GM19043 (cell line): ENCODE data around the gene OR11G2.
"Not testable (repeated sequence)": the region's sequence is repeated elsewhere in the genome, so short reads cannot be mapped to it uniquely, and the experiment has no call there.

Source experiments
- ATAC-seq: cut with Tn5 transposase; IDR thresholded peaks from one replicate; pipeline ENCODE4 v1.9.1; 2021; ENCODE audit warnings: low read depth; ENCODE audit not compliant: unreplicated experiment

The OR11G2 gene, protein sequence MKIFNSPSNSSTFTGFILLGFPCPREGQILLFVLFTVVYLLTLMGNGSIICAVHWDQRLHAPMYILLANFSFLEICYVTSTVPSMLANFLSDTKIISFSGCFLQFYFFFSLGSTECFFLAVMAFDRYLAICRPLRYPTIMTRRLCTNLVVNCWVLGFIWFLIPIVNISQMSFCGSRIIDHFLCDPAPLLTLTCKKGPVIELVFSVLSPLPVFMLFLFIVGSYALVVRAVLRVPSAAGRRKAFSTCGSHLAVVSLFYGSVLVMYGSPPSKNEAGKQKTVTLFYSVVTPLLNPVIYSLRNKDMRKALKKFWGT

DNA sequence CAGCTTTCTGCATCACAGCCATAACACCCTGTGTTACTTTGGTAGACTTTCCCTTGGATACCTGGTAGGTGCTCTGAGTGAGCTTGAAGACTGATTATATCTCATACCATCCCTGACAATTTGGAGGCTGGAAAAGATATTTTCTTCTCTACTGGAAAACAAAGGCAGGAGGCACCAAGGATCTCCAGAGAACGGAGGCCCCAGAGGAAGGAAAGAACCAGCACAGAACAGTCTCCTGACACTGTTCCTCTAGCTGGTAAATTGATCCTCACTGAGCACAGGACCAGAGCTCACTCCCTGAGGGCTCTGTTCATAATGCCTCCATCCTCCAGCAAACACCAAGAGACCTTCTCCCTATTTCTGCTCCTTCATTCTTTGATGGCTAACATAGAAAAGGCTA, at the start of gene OR11G2:
TSS of gene OR11G2 (plus strand) at position 301 of the 400 bp plus-strand sequence. CDS start 6,542 bp downstream, outside the sequence.
- no peak for ATAC-seq

DNA sequence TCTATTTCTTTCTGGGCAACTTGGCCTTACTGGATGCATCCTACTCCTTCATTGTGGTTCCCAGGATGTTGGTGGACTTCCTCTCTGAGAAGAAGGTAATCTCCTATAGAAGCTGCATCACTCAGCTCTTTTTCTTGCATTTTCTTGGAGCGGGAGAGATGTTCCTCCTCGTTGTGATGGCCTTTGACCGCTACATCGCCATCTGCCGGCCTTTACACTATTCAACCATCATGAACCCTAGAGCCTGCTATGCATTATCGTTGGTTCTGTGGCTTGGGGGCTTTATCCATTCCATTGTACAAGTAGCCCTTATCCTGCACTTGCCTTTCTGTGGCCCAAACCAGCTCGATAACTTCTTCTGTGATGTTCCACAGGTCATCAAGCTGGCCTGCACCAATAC, 46.8 kb upstream of the OR11G2 start:
- no peak for ATAC-seq

DNA sequence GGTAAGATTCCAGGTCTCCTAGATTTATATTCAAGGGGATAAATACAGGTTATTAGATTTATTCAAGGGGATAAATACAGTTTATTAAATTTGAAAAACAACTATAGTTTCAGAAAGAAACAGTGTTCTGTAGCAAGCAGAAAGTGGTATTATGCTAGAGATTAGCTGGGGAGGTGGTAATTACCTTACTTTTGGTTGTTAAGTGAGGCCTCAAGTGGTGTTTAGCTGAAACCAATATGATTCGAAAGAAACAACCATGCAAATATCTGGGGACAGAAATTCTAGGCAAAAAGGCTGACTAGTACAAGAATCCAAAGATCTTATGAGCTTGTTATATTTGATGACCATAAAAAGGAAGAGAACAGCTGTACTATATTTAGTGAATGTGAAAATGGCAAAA, 45.9 kb upstream of the OR11G2 start:
- no peak for ATAC-seq

DNA sequence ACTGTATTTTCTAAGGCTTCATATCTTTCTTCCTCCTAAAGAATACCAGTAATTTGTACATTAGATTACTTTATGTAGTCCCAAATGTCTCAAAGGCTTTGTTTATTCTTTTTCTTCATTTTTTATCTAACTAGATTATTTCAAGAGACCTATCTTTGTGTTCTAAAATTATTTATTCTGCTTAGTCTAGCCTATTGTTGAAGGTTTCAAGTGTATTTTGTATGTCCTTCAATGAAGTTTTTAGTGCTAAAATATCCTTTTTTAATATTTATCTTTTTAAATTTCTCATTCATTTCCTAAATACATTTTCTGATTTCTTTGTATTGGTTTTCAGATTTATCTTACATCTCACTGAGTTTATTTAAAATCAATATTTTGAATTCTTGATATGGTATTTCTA, 26.2 kb upstream of the OR11G2 start:
- no peak for ATAC-seq

DNA sequence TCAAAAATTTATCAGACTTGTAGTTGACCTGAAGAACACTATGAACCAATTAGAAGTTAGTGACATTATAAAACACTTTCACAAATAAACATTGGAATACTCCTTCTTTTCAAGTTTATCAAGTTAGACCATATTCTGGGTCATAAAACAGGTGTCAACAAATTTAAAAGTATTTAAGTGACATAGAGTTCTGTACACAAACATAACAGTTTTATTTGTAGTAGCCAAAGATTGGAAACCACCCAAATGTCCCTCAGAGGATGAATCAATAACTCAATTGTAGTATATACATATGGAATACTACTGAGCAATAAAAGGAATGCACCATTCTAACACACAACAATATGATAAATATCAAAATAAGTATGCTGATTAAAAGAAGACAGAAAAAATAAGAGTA, 23.6 kb upstream of the OR11G2 start:
- ATAC-seq = no peak

DNA sequence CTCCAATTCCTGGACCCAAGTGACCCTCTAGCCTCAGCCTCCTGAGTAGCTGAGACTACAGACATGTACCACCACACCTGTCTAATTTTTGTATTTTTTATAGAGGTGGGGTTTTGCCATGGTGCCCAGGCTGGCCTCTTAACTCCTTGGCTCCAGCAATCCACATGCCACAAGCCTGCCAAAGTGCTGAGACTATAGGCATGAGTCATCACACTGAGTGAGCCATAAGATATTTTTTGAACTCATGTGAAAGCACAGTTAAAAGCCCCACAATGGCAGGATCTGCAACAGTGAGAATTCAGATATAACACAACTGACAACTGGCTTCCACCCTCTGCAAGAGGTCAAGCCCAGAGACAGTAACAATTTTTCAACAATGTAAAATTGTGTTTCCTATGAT, 20.8 kb upstream of the OR11G2 start:
- not testable (repeated sequence) for ATAC-seq

DNA sequence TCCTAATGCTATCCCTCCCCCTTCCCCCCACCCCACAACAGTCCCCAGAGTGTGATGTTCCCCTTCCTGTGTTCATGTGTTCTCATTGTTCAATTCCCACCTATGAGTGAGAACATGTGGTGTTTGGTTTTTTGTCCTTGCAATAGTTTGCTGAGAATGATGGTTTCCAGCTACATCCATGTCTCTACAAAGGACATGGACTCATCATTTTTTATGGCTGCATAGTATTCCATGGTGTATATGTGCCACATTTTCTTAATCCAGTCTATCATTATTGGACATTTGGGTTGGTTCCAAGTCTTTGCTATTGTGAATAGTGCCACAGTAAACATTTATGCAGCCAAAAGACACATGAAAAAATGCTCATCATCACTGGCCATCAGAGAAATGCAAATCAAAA, 16.5 kb upstream of the OR11G2 start:
- not testable (repeated sequence) for ATAC-seq

DNA sequence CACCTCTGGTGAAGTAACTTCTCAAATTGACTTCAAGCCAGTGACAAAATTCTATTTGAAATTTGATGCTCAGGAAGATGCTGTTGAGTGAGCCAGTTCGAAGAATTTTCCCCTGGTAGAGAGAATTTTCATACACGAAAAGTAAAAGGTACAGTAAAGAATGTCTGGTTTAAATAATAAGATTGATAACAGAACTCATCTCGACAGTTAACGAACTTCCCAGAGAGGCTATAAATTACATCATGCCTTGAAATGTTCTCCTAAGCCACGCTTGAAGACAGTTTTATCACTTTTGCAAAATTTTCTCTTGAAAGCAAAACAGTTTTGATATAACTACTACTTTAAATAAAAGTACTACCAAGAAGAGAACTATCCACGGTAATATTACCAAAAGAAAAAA, 14.4 kb upstream of the OR11G2 start:
- no peak for ATAC-seq

DNA sequence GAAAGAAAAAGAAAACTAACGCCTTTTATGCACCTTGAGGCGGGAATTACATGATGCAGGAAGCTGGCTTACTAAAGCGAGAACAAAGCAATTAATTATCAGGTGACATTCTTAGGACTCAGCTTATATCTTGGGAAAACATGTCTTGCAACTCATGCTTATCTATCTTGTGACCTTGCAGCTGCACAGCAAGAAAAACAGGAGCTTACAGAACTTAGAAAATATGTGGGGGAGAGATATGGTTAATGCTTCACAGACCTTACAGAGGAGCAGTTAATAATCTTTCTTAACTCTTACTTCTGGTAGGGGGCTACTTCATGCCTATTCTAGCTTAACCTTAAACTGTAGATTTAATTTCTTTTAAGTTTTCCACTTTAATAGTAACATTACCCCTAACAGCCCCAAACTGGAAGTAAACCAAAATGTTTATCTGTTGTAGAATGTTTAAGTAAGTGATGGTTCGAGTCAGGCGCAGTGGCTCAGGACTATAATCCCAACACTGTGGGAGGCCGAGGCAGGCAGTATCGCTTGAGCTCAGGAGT, 13.2 kb upstream of the OR11G2 start:
- ATAC-seq = no peak

DNA sequence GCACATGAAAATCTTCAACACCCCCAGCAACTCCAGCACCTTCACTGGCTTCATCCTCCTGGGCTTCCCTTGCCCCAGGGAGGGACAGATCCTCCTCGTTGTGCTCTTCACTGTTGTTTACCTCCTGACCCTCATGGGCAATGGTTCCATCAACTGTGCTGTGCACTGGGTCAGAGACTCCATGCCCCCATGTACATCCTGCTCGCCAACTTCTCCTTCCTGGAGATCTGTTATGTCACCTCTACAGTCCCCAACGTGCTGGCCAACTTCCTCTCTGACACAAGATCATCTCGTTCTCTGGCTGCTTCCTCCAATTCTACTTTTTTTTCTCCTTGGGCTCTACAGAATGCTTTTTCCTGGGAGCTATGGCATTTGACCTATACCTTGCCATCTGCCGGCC, 11.5 kb upstream of the OR11G2 start:
- ATAC-seq = no peak

DNA sequence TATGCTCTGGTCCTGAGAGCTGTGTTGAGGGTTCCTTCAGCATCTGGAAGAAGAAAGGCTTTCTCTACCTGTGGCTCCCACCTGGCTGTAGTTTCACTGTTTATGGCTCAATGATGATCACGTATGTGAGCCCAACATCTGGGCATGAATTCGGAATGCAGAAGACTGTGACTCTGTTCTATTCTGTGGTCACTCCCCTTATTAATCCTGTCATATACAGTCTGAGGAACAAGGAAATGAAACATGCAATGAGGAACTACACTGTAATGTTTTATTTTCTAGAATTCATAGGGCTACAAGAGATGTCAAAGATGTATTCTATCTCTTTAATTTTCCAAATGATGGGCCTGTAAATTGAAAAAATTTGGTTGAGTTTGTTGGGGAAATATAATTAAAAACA, 10.8 kb upstream of the OR11G2 start:
- ATAC-seq = no peak

DNA sequence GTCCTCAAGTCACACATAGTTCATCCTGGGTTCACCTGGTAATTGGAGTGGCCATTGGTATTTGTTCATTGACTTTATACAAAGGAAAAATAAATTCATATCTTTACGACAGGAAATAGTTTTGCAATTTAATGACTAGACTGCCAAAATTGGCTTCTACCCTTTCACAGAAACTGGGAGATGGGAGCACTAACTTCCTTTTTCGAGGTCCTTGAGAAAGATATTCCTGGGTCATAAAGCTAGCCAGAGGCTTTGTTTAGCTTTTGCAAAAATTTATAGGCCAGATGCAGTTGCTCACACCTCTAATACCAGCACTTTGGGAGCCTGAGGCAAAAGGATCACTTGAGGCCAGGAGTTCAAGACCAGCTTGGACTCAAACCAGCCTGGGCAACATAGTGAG, 10.2 kb upstream of the OR11G2 start:
- no peak for ATAC-seq

DNA sequence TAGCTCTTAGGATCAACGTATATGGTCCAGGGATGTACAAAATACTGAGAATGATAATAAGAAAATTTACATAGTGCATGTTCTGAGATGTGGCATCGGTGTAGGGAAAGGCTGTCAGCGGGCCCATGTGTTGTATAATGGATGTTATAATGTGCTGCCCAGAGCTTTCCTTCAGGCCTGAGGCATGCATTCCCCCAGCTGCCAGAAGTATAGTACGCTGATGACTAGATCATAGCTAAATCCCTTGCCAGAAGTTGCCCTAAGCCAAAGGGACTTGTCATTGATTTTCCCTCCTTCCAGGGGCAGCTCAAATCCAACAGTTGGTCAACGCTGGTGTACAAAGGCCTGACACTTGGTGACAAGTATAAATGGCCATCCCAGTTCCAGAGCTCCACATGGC, 6.5 kb upstream of the OR11G2 start:
- no peak for ATAC-seq

DNA sequence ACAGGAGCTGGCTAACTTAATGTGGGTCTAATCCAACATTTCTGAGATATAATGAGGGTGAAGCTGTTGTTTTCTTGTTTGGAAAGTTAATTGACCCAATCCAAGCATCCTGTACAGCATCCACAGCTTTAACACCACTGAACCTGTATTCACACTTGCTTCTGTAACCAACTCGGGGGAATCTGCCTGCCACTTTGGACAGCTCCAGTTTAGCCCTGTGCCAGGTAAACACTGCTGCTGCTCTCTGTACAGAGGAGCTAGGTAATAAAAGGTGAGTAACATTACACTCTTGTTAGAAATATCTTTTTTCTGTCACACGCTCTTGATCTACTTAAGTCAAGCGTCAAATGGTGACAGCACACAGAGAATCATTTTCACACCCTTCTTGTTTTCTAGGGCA, 700 bp downstream of the OR11G2 start:
- no peak for ATAC-seq

DNA sequence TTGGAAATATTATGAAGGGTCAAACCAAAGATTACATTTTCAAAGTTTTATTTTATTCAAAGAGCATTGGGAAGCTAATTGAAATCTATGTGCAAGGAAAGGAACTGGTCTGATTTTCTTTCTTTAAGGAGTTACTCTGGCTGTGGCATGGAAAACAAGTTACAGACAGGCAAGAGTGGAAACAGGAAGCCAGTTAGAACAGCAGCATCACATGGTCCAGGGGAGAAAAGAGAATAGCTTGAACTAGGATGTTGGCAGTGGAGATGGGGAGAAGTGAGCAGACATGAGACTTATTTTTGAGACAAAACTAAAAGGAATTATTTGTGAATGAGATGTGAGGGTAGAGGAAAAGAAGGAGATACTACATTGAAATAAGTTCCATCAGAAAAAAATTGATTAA, 3.4 kb downstream of the OR11G2 start:
- ATAC-seq = no peak

DNA sequence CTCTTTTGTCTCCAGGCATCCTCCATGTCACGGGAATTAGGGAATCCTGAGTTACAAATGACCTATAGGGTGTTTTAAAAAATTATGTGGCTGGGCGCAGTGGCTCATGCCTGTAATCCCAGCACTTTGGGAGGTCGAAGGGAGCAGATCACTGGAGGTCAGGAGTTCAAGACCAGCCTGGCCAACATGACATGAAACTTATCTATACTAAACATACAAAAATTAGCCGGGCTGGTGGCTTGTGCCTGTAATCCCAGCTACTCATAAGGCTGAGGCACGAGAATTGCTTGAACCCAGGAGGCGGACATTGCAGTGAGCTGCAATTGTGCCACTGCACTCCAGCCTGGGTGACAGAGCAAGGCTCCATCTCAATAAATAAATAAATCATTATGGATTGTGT, 4.5 kb downstream of the OR11G2 start:
- not testable (repeated sequence) for ATAC-seq

DNA sequence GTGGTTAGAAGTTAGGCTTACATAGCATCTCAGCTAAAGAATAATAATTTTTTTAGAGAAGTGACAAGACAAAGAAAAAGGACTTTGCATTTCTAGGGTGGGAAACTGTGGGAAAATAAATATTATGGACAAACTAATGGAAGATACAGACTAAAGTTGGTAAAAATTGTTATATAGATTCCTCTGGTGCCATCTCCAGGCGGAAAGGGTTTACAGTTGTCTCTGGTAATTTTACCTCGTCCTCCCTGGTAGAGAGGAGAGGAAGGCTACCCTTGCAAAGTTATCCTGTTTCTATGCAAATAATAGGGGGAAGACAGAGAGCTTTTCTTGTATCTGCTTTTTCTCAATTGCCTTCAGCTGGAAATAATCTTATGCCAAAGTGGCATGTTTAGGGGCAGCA, 5.2 kb downstream of the OR11G2 start:
- ATAC-seq = no peak

DNA sequence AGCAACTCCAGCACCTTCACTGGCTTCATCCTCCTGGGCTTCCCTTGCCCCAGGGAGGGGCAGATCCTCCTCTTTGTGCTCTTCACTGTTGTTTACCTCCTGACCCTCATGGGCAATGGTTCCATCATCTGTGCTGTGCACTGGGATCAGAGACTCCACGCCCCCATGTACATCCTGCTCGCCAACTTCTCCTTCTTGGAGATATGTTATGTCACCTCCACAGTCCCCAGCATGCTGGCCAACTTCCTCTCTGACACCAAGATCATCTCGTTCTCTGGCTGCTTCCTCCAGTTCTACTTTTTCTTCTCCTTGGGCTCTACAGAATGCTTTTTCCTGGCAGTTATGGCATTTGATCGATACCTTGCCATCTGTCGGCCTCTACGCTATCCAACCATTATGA, 6.8 kb downstream of the OR11G2 start:
- ATAC-seq = no peak

DNA sequence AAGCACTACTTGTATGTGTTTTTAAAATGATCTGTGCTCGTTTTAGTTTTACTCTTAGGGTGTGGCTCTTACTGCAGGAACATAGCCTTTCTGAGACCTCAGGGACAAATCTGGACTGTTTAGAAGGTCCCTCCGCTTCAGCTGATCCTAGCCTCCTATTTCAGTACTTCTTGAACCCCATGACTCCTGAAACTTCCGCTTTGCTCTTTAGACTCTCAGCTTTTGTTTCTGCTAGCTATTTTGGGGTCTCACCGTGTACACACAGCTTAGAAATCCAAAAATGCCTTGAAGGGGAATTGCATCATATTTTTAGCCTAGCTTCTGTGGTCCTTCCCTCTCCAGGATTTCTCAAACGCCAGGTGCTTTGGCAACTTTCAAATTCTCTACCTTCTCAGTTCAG, 8.3 kb downstream of the OR11G2 start:
- no peak for ATAC-seq

DNA sequence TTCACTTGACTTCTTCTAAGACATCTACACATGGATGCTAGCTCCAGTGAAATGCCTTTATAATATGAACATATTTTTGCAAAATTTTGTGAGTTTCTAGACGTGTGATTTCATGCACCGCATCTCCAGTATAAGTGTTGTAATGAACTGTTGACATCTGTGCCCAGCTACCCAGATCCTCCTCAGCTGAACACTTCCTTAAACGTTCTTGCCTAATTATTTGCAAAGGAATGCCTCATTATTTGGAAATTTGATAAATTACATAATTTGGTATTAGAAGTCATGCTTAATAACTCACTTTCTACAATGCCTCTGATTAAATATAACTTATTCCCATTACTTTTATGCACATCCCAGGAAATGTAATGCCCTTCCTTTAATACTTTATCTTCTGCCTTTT, 14.0 kb downstream of the OR11G2 start:
- no peak for ATAC-seq

DNA sequence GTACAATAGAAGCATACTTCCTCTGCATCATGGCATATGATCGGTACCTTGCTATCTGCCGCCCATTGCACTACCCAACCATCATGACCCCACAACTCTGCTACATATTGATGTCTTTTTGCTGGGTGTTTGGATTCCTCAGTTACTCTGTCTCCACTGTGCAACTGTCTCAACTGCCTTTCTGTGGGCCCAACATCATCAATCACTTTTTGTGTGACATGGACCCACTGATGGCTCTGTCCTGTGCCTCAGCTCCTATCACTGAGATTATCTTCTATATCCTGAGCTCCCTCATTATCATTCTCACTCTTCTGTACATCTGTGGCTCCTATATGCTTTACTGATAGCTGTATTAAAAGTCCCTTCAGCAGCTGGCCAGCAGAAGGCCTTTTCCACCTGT, 18.9 kb downstream of the OR11G2 start:
- no peak for ATAC-seq

DNA sequence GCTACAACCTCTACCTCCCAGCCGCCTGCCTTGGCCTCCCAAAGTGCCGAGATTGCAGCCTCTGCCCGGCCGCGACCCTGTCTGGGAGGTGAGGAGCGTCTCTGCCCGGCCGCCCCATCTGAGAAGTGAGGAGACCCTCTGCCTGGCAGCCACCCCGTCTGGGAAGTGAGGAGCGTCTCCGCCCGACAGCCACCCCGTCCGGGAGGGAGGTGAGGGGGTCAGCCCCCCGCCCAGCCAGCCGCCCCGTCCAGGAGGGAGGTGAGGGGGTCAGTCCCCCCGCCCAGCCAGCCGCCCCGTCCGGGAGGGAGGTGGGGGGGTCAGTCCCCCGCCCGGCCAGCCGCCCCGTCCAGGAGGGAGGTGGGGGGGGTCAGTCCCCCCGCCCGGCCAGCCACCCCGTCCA, 21.7 kb downstream of the OR11G2 start:
- not testable (repeated sequence) for ATAC-seq

DNA sequence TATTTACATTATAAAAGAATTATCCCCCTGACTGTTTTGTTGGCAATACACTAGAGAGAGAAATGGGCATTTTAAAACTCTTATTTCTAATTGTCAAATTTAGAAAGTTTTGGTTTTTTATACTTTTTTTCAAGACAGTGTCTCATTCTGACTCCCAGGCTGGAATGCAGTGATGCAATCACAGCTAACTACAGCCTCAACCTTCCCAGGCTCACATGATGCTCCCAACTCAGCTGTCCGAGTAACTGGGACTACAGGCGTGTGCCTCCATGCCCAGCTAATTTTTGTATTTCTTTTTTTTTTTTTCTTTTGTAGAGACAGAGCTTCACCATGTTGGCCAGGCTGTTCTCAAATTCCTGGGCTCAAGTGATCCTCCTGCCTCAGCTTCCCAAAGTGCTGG, 24.5 kb downstream of the OR11G2 start:
- no peak for ATAC-seq
